Stimulated activated CD4-positive, alpha-beta T cell treated with anti-CD3 and anti-CD28 coated beads, Interleukin-2, amount 100 ng/mL, for 48 hours (primary cell): ENCODE results near the gene IQCE.
"Not testable (repeated sequence)": the region's sequence is repeated elsewhere in the genome, so short reads cannot be mapped to it uniquely, and the experiment has no call there.

Source experiments
- DNase-seq, 2 donors: peaks; one replicate each; pipeline ENCODE4 v3.0.0-alpha.2; 2020

IQCE gene

DNA sequence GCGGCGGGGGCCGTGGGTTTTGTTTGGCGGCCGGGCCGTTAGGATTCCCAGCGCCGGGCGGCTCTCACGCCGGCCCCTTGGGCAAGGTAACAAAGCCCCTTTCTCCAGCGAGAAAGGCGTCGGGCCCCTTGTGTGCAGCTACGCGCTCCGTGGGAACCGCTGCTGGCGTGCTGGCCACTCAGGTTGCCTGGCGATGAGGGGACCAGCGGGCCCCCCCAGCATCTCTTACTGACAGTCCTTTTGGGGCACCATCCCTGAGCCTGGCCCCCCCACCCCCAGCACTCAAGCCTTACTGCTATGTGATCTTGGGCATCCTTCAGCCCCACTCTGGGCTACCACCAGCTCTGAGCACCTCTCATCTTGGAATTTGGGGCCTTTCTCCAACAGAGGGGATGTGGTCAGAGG is 37.4 kb upstream of the IQCE start:
- no peak for DNase-seq

DNA sequence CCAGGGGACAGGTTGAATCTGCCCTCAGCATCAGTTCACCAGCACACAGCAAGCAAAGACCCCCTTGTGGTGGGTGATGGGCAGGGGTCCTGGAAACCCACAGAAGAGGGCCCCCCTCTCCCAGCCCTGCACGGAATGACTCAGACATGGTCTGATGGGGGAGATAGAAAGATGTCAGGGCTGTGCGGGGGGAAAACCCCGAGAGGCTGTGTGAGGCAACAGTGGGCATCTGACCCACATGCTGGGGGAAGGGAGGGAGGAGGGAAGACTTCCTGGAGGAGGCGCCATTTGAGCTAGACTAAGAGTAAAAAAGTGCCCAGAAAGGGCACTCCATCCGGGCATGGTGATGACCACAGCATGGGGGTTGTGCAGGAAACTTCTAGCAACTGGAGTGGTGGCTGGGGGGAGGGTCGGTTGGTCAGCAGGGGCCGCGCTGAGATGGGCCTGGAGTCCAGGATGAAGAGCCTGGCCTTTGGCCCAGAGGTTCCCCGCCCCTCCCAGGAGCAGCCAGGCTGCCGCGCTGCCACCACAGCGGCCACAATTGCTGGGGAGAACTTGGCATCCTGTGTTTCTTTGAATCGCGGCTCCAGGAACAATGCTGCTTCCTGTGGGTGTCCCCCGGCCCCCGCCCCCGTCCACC is 36.7 kb upstream of the IQCE start:
- DNase-seq: peak in 1 of 2 donors; percentile 56

DNA sequence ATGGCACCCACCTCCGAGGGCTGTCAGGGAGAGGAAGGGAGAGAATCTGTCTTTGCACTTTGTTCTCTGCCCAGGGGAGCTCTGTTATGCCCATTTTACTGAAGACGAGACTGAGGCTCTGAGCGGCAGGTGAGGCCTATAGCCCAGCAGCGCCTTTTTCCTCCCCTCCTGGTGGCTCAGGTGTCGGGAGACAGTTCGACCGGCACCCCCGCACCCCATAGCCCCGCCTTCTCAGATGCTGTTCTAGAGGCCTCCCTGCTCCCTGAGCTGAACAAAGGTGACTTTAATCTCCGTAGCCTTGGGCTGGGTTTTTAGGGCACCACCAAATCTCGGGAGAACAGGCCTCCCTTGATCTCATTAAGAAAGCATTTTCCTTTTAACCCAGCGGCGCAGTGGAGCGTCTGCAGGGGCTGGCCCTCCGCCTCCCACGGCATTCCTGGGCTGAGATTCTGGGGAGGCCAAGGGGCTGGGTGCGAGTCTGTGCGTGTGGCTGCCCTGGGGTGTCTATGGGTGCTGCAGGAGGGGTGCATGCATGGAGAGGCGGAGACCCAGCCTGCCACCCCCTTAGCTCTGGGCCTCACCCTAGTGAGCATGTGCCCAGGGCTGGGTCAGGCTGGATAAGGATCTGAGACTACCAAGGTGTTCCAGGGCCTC is 35.9 kb upstream of the IQCE start:
- peak in 1 of 2 donors; percentile 32 for DNase-seq

DNA sequence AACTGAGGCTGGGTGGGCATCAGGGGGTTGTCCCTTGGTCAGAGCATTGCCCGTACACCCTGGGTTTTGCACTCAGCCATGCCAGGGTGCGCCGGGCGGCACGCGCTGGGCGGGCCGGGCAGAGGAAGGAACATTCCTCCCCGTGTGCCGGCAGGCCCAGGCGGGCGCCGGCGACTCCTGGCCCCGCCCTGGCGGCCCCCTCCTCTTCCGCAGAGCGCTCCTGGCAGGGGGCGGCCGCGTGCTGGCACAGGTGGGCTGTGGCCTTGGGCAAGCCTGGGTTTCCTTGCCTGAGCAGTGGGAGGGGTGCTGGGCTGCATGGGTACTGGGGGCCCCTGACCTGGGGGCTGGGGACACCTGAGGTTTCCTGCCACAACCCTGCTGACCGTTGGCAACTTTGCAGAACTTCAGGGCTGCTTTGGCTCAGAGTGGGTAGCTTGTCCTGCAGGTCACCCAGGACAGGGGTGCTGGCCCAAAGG is 35.3 kb upstream of the IQCE start:
- no peak for DNase-seq

DNA sequence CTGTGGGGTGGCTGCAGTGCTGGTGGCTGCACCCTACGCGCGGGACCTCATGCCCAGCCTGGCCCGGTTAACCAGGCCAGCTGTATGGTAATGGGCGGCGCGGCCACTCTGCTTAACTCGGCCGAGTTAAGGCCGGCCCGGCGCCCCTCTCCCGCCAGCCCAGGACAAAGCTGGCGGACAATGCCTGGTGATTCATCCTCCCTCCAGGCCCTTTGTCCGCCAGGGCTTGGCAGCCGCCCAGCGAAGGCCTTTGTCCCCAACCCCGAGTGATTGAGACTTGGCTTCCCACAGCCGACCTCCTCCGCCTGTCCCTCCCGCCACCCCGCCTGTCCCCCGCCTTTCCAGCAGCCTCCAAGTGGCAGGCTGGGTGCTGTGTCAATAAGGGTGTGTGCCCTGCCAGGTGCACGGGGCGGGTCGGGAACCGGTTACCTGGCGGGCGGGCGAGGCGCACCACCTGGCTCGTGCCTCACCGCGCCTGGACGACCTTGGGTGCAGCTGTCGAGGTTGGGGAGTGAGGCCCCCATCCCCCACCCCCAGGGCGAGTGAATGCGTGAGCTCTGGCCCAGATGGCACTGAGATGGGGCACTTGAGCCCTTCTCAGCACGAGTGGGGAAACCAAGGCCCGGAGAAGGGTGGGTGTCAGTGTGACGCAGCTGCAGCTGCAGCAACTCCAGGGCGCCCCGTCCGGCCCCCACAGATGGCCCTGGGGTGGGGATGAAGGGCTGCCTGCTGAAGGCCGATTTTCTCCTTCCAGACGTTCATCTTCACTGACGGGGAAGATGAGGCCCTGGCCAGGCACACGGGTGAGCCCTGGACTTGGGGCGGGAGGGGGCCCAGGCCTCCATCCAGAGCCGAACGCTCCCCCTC is 34.6 kb upstream of the IQCE start:
- DNase-seq: no peak

DNA sequence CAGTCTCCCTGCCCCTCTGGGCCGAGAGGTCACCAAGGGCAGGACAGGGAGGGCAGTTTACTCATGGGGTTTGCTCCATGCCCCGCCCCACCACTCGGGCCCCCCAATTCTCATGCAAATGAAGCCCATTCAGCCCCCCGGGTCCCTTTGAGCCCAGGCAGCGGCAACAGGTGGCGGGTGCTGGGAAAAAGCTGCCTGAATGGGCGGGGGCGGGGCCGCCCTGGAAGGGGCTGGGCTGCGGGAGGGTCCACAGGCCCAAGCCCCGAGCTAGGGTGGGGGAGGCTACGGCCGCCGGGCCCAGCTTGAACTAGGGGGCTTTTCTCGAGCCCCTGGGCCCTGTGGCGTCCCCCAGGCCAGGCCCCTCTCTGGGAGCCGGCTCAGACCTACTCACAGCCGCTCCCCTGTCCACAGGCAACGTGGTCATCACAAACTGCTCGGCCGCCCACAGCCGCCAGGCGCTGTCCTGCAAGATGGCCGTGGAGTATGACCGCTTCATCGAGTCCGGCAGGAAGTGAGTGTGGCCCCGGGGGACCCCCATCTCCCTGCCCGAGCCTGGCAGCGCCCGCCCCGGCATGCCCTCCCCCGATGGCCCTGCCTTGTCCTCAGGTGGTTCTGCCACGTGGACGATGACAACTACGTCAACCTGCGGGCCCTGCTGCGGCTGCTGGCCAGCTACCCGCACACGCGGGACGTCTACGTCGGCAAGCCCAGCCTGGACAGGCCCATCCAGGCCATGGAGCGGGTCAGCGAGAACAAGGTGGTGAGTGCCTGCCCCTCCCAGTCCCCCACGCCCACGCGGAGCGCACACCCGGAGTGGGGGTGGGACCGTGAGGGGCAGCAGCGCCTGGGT is 33.7 kb upstream of the IQCE start:
- DNase-seq: no peak

DNA sequence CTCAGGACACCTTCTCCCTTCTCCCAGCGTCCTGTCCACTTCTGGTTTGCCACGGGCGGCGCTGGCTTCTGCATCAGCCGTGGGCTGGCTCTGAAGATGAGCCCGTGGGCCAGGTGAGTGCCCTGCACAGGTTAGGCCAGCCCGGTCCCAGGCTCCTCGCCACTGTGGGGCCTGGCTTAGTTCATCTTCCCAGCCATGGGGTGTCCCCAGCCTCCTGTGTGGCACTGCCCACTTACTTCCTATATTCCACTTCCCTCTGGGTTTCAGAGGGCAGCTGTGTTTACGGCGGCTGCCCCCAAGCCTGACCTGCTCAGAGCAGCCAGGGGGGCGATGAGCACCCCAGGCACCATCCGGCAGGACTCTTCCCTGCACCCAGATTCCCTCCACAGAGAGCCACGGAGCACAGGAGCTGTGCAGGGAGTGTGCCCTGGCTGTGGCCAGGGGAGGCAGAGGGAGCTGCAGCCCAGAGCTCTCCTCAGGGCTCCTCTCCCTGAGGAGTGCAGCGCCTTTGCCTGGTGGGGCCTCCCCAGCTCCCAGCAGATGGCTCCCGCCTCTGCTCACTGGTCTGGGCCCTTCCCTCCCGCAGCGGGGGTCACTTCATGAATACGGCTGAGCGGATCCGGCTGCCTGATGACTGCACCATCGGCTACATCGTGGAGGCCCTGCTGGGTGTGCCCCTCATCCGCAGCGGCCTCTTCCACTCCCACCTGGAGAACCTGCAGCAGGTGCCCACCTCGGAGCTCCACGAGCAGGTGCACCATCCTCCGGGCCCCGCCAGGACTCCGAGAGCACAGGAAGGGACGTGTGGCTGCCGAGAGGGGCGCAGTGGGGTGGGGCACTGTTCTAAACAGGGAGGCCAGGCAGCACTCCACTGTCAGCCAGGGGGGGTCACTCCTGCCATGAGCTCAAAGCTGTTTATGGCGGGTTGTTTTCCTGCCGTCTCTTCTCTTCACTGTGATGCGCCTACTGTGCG is 32.8 kb upstream of the IQCE start:
- no peak for DNase-seq

DNA sequence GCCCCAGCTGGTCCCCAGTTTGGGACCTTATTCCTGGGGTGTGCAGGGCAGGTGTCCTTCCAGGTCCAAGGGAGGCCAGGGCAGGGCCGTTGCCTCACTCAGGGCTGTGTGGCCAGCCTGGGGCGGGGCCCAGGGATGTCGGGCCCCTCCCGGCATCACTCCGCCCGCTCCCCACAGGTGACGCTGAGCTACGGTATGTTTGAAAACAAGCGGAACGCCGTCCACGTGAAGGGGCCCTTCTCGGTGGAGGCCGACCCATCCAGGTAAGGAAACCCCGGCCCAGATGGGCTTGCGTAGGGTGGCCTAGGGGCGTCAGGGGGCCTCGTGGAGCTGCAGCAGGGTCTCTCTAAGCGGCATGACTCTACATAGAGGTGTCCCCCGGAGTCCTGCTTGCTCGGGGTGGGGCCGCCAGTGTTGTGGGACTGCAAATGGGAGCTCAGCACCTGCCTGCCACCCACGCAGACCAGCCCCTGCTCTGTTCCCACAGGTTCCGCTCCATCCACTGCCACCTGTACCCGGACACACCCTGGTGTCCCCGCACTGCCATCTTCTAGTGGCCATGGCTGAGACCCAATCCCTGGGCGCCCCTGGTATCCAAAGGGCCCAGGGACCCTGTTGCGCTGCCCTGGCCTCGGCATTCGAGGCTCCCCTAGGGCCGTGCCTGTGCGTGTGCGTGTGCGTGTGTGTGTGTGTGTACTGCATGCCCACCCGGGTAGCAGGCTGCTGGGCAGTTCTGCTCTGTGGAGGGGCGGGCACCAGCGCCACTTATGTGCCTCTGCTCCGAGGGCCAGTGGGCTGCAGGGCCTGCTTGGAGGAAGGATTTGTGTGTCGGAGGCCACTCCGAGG is 31.9 kb upstream of the IQCE start:
- no peak for DNase-seq

DNA sequence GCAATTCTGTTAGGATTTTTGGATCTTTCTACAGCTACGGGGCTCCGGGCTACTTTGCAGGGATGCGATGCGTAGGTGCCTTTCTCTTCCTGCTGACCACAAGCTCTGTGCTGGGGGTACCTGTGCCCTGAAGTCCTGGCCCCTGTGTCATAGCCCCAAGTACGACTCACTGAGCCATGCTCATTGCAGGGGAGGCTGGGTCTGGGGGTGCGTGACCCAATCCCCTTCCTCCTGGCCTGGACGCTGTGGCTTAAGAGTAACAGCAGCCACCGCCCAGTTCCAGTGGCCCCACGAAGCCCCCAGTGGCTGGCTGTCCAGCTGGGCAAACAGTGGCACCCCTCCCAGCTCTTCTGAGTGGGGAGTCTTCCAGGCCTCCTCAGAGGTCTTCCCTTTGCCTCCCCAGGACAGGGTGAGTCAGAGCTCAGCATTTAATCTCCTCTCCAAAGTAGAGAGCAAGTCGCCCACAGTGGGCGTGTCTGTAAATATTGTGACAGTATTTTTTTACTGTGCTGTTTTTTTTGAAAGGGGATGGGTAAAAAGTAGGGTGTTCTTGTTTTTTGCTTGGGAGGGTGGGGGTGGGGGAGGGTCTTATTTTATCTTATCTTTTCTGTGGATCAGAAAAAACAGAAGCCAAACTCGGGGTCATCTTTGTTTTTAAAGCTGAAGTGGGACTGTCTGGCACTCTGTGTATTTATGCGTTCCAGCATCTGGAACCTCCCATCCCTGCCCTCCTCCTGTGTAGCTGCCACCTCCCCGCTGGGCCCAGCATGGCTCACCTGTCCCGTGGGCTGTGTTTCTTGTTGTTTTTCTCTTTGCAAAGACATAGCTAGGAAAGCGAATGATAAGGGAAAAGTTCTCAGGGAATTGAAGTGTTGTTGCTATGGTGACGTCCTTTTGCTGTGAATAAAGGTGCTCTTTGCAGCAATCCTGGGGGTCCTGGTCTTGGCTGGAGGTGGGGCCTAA is 31.0 kb upstream of the IQCE start:
- DNase-seq: no peak

DNA sequence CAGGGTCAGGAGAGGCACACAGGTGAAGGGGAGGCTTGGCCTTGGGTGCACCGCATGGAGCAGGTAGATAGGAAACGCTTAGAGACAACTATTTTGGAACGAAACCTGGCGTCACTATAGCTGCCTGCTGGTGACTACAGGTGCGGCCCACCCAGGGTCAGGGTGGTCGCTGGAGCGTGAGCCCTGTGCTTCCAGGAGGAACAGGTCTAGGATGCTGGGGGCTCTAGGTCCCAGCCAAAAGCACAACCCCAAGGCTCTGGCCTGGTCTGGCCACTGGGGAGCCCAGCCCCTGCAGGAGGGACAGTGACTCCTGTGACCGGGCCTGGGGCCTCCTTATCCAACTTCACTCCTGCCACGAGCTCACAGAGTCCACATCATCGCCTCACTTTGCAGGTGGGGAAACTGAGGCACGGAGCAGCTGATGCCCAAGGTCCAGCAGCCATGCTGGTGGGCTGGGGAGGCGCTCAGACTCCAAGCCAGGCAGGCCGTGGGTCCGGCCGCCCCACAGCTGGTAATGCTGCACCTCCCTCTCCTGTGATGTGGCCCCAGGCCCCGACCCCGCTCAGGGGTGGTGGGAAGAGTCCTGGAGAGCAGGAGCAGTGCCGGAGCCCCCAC is 30.2 kb upstream of the IQCE start:
- no peak for DNase-seq

DNA sequence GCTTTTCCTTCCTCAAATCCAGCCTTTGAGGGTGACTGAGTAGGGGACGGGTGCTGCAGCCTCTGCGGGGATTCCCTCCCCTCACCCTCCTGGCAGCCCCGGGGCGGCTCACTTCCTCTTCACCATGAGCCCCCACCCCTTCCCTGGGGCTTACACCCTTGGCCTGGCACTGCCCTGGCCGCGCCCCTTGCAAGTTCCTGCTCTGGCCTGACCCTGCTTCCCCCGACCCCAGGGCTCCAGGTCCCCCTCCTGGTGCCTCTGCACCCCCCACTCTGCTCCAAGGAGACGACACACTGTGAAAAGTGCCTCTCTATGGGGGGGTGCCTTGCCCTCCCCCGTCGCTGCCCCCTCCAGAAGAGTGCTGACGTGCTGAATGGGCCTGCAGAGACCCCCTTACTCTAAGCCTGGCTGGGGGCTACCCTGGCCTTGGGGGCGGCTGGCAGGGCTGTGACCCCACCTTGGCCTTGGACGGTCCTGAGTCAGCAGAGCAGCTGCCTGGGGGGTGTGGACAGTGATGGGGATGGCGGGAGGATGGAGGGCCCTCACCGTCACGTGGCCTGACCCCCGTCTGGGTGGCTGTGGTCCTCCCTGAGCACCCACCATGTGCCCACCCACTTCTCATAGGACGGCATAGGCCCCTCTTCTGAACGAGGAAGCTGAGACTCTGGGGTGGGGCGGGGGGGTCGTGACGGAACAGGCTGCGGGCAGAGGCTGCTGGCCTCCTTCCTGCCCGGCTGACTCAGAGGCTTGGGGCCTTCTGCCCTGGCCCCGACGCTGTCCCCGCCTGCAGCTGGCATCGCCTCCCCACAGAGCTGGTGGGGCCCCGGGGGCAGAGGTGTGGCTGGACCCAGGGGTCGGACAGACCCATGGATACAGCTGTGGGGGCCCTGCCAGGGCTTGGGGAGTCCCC is 29.4 kb upstream of the IQCE start:
- DNase-seq: peak in 1 of 2 donors; percentile 33

DNA sequence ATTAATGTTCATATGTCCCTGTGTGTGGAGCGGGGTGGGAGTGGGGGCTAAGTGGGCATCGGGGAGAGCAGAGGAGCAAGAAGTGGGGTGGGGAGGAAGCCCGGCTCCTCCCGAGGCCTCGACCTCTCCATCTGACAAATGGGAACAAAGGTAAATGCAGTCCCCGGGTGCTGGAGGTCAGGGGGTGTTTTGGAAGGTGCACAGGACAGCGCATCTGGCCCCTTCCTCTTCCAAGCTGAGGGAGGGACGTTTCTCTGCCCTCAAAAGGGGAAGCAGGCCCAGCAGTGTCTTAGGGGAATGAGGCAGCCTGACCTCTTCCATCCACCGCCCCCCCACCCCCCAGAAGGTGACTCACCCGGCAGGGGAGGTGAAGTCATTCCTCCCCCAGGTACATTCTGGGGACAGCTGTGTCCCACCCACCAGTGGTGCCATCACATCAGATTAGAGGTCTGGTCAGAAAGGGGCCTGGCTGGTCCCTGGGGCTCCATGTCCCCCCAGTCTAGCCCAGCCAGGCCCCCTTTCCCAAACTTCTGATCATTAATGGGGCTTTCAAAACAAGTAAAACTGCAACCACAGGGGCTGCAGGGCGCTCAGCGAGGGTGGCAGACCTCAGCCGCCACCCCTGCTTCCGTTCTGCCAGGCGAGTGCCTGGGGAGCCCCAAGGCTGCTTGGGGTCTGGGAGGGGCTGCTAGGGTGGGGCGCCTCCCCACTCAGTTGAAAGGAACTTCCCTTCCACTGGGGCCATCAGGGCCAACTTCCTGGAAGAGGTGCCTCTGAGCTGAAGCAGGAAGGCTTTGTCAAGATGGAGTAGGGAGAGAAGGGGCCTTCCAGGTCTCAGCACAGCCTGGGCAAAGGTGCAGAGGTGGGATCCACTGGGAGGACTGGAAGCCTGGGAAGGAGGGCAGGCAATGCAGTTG is 28.4 kb upstream of the IQCE start:
- DNase-seq: peak in 1 of 2 donors; percentile 57

DNA sequence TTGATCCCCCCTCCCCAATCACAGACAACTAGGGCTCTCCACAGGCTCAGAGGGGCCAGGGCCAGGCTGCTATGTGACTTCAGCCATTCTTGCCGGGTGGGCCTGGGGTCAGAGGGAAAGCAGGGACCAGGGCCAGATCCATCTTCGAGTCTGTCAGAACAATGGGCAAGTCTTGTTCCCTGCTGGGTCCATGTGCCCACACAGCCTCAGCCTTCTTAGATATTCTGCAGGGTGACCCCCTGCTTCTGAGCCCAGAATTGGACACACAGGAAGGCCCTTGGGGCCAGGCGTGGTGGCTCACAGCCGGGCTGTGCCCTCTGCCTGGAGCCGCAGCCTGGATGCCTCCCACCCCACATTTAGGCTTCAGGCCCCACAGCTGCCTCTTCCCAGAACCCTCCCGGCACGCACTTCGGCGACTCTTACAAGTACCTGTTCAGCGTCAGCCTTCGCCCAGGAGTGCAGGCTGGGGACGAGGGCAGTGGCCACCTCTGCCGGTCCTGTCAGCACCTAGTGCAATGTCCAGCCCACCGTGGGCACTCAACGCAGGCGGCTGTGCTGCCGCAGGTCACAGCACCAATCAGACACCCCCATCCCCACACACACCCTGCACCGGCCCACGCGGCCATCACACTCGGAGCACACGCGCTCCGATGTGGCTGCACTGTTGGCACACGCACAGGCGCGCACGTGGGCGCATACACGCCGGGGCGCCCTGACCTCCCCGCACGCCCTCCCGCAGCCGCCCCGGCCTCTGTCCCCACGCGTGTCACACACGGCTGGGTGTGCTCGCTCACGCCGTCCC is 27.6 kb upstream of the IQCE start:
- not testable (repeated sequence) for DNase-seq

DNA sequence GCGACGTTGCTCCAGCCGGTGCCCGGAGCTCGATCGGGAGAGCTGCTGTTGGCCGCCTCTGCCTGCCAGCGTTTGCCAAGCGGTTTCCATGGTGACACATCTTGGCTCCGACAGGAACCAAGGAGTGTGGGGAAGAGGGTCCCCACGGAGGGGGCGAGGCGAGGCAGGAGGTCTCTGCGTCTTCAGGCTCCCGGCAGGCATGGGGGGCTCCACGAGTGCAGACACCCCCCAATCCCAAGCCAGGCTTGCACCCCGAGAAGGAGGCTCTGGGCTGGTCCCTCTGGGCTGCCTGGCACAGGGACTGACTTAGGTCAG is 27.0 kb upstream of the IQCE start:
- not testable (repeated sequence) for DNase-seq

DNA sequence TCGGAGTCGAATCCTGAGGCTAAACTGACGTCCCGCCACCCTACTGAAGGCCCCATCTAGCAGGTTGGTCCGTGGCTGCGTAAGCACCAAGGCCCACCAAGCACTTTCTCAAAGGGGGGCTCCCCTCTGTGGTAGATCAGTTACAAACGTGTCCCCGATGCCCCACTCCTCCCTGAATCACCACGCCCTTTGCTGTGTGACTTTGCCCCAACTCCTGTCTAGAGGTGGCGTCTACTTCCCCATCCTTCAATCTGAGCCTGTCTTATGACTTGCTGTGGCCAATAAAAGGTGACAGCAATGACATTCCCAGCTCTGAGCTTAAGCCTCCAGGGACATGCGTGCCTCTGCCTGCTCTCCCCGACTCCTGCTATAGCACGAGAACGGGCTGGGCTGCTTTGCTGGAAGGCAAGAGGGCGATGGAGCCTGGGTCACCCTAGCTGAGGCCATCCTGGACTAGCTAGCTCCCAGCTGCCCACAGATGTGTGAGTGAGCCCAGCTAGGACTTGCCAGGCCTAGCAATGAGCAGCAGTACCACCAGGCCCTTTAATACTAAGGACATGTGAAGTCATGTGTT is 26.5 kb upstream of the IQCE start:
- not testable (repeated sequence) for DNase-seq
